ENCODE measurements around the gene TMX2.

DNA sequence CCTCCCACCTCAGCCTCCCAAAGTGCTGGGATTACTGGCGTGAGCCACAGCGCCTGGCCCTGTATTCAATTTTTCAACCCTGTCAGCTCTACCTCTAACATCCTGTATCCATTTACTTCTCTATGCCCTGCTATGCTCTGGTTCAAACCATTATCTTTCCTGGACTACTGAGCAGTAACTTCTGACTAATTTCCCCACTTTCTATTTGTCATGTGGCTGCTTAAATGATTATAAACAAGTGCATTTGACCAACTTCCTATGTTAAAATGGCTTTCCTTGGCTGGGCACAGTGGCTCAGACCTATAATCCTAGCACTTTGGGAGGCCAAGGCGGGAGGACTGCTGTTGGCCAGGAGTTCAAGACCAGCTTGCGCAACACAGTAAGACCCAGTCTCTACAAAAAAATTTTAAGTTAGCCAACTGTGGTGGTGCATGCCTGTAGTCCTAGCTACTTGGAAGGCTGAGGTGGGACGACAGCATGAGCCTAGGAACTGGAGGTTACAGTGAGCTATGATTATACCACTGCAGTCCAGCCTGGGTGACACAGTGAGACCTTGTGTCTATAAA is 2.5 kb upstream of the TMX2 start:
- TF ChIP-seq GATA2 (IDR thresholded peaks at IDR 0.05; ENCODE audit: low read depth, low read length) (no peak), GATA3 (IDR thresholded peaks at IDR 0.05; ENCODE audit: low read depth, low read length) (no peak)

Data from SH-SY5Y (cell line).